Measurements from ENCODE around the gene TRPV3. TPM values are rescaled to one million over a fixed set of nuclear protein-coding genes. Genes with fewer than 3 reads are reported as not detected.
"Not testable (repeated sequence)": the region's sequence is repeated elsewhere in the genome, so short reads cannot be mapped to it uniquely, and the experiment has no call there.

The TRPV3 gene
- total and polyA plus RNA-seq, 2 donors: 0.80 to 5.1 TPM

DNA sequence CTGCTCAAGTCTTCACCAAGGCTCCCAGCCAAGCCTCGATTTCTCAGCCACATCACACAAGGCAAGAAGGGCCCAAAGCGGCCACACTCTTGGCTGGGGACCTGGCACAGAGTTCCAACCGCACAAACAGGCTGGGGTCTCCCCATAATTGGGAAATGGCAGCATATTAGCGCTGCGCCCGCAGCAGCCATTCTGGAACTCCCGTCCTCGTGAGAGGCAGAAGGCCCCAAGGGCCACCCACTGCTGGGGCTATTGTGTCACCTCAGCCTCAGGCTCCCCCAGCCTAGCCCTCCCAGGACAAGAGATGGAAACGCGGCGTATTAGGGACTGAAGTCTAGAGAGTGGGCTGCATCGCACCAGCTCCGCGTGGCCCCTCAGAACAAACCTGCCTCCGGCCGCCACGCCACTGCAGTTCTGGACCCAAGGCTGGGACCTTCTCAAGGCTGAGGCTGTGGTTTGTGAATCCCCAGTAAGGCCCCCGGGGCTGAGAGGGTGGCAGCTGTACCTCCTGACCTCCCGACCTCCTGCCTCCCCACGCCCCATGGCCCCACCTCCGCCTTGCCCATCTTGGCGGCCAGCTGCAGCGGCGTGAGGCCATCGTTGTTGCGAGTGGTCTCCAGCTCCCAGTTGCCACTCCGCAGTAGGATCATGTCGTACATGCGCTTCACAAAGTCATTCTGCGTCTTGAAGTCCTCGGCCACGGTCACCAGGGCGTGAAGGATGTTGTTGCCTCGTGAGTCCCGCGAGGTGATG, 25.3 kb downstream of the TRPV3 start:
- WGBS: 91% methylated on average over 36 of the region's 36 CpGs
- no peak for DNase-seq (ENCODE audit: extremely low spot score)
- no peak overlapping the region for H3K4me3 ChIP-seq (ENCODE audit: low read depth, low read length)
- no peak overlapping the region for H3K27ac ChIP-seq (ENCODE audit: low read depth)
- H3K4me1 ChIP-seq (ENCODE audit: insufficient read depth): no peaks in the 10 kb centered on the region
- H3K36me3 ChIP-seq (ENCODE audit: insufficient read depth): no peaks in the 10 kb centered on the region

DNA sequence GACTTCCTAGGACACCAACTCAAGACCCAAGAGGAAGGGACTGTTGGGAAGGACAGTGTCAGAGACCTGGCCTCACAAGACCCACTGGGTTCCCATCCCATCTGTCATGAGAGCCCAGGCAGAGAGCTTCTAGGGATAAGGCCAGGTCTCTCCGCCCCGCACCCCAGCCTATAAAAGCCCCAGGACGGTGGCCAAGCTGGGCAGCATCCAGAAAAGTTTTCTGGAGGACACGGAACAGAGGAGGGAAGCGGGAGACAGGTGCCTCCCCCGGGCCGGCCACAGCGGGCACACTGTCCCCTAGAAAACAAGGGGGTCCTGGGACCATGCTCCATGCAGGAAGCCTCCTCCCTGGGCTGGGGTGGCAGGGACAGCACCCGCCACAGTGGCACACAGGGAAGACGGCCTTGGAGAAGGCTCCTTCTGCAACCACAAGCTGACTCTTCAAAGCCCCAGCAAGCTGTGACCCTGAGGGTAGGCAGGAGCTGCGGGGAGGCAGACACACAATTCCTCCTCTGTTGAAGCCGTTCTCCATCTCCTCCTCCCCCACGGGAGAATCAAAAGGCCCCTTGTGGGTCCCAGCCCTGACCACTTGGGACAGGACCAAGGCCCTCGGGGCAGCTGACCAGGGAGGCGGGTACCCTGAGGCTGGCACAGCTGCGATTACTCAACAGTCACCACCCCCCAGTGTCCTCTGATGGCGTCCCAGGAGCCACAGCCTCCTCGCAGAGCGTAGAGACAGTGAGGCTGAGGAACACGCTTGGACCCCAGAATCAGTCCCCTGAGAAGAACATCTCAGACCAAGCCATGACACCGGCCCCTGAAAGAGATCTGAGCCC, 26.1 kb downstream of the TRPV3 start:
- whole genome bisulfite sequencing: 69% methylated on average over 21 of the region's 21 CpGs
- H3K27ac ChIP-seq (ENCODE audit: low read depth): no peak overlapping the region
- no peak for DNase-seq (ENCODE audit: extremely low spot score)

DNA sequence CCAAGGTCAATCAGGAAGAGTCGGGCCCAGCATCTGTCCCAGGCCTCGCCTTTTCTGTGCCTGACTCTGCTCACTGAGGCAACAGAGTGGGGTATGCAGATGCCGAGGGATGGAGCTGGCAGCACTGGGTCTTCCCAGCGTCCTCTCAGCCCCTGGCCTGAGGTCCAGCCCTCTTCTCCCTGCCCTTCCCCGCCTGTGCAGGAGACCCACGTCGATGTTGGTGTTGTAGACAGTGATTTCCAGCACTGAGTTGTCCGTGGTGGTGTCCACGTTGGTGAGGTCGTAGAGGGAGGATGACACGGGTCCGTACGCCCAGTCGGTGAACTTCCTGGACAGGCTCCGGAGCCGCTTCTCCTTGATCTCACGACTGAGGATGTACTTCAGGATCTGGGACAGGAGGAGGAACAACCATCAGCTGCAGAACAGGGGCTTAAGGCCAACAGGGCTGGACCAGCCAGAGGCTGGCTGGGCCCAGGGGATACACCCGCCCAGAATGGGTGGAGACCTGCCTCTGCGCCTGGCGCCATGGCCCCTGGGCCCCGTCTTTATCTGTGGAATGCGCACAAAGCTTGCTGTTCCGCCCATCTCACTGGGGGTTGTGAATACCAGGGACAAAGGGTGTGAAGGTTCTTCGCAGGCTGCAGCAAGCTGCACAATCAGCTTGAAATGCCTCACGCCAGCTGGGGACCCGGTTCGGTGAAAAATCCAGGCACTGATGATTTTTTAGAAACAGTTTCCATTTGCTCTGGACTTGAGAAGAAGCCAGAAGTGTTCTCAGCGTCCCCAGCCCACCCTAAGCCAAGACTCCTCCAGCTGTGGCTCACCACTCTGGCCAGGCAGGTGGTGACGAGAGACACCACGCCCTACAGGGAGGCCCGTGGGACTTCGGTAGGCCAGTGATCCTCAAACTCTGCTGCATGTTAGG, 27.5 kb downstream of the TRPV3 start:
- peak overlapping the region; percentile 57 for H3K27ac ChIP-seq (ENCODE audit: low read depth)
- DNase-seq (ENCODE audit: extremely low spot score): peak; percentile 64
- no peak overlapping the region for H3K4me3 ChIP-seq (ENCODE audit: low read depth, low read length)
- 27% methylated on average over 32 of the region's 32 CpGs for WGBS
- H3K4me1 ChIP-seq (ENCODE audit: insufficient read depth): no peaks in the 10 kb centered on the region
- H3K36me3 ChIP-seq (ENCODE audit: insufficient read depth): no peaks in the 10 kb centered on the region

More for the DNA sequence above, 26.1 kb downstream of the TRPV3 start:
- Histone ChIP-seq H3K36me3 (ENCODE audit: insufficient read depth) (no peaks in the 10 kb centered on the region), H3K4me3 (ENCODE audit: low read depth, low read length) (no peak overlapping the region), H3K4me1 (ENCODE audit: insufficient read depth) (no peaks in the 10 kb centered on the region)

DNA sequence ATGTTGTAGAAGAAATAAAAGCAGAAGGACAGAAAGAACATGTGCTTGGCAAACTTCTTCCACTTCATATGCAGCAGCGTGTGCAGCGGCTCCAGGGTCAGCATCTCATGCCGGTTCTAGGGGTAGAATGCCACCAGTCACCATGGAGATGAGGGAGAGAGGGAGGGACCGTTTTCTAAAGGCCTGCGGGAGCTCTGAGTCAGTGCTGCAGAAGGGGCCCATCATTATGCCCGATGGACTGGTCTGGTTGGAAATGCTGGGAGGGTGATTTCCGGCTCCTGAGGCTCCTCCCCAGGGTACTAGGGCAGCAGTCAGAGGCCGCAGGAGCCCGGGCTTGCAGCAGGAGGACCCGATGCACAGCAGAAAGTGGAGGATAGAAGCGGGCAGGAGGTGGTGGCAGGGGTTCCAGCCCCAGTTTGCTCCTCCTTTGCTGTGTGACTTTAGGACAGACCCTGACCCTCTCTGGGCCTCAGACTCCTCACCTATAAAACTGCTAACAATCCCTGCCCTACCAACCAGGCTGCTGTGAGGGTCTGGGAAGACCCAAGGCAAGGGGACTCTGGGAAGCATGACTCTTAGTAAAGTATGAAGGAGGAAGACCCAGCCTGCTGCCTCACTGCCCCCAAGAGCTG, 28.6 kb downstream of the TRPV3 start:
- Histone ChIP-seq H3K4me3 (ENCODE audit: low read depth, low read length) (no peak overlapping the region), H3K4me1 (ENCODE audit: insufficient read depth) (no peaks in the 10 kb centered on the region), H3K27ac (ENCODE audit: low read depth) (no peak overlapping the region), H3K36me3 (ENCODE audit: insufficient read depth) (no peaks in the 10 kb centered on the region)
- peak; percentile 42 for DNase-seq (ENCODE audit: extremely low spot score)
- WGBS: 57% methylated on average over 11 of the region's 11 CpGs

DNA sequence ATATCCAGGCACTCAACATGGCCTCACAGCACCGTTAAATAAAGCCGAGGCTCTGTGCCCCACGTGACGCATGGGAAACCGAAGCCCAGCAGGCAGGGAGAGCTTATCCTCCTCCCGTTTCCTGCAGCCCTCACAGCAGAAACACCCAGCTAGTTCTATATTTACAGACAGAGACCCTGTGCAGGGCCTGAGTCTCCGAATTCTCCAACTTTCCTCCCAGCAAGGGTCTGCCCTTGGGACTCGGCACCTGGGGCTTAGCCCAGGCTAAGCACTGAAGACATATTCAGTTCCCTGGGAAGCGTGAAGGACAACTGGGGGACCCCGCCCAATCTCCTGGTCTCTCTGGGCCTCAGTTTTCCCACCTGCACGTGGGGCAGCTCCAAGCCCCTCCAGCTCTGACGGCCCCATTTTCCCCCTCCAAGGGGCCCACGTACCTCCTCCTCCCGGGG, 29.2 kb downstream of the TRPV3 start:
- no peak for DNase-seq (ENCODE audit: extremely low spot score)
- Histone ChIP-seq H3K4me3 (ENCODE audit: low read depth, low read length) (no peak overlapping the region), H3K27ac (ENCODE audit: low read depth) (no peak overlapping the region), H3K36me3 (ENCODE audit: insufficient read depth) (no peaks in the 10 kb centered on the region), H3K4me1 (ENCODE audit: insufficient read depth) (no peaks in the 10 kb centered on the region)
- WGBS: 68% methylated on average over 14 of the region's 14 CpGs

DNA sequence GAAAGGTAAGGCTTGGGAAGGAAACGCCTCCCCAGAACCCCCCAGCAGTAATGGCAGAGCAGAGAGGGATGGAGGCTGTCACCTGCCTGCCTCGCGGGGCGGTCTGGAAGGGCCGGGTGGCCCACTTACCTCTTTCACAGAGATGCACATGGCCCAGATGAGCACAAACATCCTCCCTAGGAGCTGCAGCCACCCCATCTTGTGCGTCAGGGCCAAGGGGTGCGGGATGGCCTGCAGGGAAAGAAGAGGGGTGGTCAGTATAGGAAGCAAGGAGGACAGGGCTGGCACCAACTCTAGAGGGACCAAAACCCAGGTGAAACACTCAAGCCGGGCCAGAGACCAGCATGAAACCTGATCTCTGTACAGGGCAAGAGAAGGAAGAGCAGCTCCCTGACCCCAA, 29.7 kb downstream of the TRPV3 start:
- no peaks in the 10 kb centered on the region for H3K36me3 ChIP-seq (ENCODE audit: insufficient read depth)
- no peak overlapping the region for H3K4me3 ChIP-seq (ENCODE audit: low read depth, low read length)
- no peak for DNase-seq (ENCODE audit: extremely low spot score)
- no peaks in the 10 kb centered on the region for H3K4me1 ChIP-seq (ENCODE audit: insufficient read depth)
- 97% methylated on average over 8 of the region's 8 CpGs for WGBS
- H3K27ac ChIP-seq (ENCODE audit: low read depth): no peak overlapping the region

DNA sequence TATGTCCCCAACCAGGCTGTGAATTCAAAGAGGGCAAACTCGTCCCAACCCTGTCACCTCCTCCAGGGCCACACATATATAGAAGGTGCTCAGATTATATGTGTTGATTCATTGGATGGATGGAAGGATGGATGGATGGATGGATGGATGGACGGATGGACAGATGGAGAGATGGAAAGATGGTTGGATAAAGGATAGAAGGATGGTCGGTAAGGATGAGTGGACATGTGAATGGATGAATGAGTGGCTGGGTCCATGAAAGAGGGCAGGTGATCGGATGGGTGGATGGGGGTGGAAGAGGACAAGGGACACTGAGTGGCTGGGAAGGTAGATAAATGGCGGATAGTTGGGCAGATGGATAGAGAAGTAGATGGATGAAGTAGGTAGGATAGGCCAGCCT, 30.1 kb downstream of the TRPV3 start:
- 96% methylated on average over 5 of the region's 5 CpGs for WGBS
- DNase-seq (ENCODE audit: extremely low spot score): no peak
- H3K36me3 ChIP-seq (ENCODE audit: insufficient read depth): no peaks in the 10 kb centered on the region
- H3K4me1 ChIP-seq (ENCODE audit: insufficient read depth): no peaks in the 10 kb centered on the region
- no peak overlapping the region for H3K27ac ChIP-seq (ENCODE audit: low read depth)
- no peak overlapping the region for H3K4me3 ChIP-seq (ENCODE audit: low read depth, low read length)

DNA sequence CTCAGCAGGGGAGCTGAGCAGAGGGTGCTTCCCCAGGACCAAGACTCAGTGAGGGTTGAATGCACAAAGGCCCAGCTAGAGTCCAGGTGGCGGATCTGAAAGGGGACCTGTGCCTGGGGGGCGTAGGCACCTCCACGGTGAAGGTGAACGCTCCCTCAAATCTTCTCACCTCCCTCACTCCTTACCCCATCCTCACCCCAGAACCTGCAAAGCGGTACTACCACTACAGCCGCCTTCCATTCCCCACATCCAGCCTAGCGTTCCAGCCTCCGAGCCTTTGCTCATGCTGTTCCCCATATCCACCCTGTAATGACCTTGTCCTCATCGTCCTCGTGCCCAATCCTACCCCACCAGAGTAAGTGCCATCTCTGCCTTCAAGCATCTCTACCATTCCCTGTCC, 30.6 kb downstream of the TRPV3 start:
- no peaks in the 10 kb centered on the region for H3K4me1 ChIP-seq (ENCODE audit: insufficient read depth)
- H3K4me3 ChIP-seq (ENCODE audit: low read depth, low read length): no peak overlapping the region
- no peak for DNase-seq (ENCODE audit: extremely low spot score)
- H3K36me3 ChIP-seq (ENCODE audit: insufficient read depth): no peaks in the 10 kb centered on the region
- H3K27ac ChIP-seq (ENCODE audit: low read depth): no peak overlapping the region
- WGBS: 89% methylated on average over 10 of the region's 10 CpGs

DNA sequence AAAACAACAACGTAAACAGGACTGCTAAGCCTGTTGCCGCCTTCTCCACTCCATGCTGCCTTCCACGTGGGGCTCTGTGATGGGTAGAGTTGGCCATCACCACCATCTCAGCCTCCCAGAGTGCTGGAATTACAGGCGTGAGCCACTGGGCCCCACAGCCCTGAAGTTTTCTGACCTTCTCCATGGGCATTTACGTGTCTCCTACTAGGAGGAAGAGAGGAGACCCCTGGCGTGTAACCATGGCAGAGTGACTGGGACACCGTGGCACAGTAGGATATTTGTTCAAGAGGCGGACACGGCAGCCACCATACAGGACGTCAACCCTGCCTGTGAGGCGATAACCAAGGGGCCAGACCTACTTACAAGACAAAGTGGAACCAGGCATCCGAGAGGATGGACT, 31.1 kb downstream of the TRPV3 start:
- Histone ChIP-seq H3K36me3 (ENCODE audit: insufficient read depth) (no peaks in the 10 kb centered on the region), H3K27ac (ENCODE audit: low read depth) (no peak overlapping the region), H3K4me1 (ENCODE audit: insufficient read depth) (no peaks in the 10 kb centered on the region), H3K4me3 (ENCODE audit: low read depth, low read length) (no peak overlapping the region)
- DNase-seq (ENCODE audit: extremely low spot score): no peak
- WGBS: 90% methylated on average over 12 of the region's 12 CpGs

DNA sequence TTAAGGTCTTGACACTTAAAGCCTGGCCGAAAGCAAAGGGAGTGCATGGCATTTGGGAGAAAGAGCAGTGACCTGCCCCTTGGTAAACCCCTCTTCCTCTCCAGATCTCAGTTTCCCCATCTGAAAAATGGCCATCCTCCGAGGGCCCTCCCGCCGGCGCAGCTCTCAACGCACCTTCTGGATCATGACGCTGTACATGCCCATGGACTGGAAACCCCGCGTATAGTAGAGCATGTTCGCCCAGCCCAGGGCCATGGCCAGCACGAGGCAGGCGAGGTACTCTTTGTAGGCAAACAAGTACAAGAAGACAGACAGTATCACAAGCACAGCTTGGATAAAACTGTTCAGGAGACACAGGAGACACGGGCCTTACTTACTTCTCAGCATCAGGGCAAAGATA, 33.6 kb downstream of the TRPV3 start:
- DNase-seq (ENCODE audit: extremely low spot score): no peak
- Histone ChIP-seq H3K4me3 (ENCODE audit: low read depth, low read length) (no peak overlapping the region), H3K36me3 (ENCODE audit: insufficient read depth) (no peaks in the 10 kb centered on the region), H3K4me1 (ENCODE audit: insufficient read depth) (no peaks in the 10 kb centered on the region), H3K27ac (ENCODE audit: low read depth) (no peak overlapping the region)
- WGBS: 88% methylated on average over 13 of the region's 13 CpGs

DNA sequence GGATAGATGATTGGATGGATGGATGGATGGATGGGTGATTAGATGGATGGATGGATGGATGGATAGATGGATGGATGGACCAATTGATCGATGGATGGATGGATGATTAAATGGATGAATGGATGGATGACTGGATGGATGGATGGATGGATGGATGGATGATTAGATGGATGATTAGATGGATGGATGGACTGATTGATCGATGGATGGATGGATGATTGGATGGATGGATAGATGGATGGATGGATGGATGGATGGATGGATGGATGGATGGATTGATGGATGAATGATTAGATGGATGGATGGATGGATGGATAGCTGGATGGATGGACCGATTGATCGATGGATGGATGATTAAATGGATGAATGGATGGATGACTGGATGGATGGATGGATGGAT, 38.1 kb downstream of the TRPV3 start:
- not testable (repeated sequence) for H3K36me3 ChIP-seq (ENCODE audit: insufficient read depth); H3K27ac ChIP-seq (ENCODE audit: low read depth); H3K4me3 ChIP-seq (ENCODE audit: low read depth, low read length); DNase-seq (ENCODE audit: extremely low spot score); H3K4me1 ChIP-seq (ENCODE audit: insufficient read depth)
- WGBS: 96% methylated on average over 4 of the region's 4 CpGs

DNA sequence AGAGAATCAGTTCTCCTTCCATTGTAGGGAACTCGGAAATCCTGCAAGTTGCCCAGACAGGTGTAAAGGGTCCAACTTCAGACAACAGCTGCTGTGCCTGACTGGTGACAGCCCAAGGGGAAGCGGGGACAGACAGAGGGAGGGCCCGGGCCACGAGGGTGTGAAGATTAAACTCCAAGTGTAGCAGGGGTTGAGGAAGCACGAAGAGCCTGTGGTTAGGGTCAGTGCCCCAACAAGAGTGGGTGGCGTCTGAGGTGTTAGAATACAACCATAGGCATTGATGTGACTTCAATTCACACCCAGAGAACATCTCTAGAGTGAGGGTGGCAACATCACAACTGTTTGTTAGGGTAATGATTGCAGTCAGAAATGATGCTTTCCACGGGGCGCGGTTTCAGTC, 42.7 kb downstream of the TRPV3 start:
- H3K4me3 ChIP-seq (ENCODE audit: low read depth, low read length): no peak overlapping the region
- no peaks in the 10 kb centered on the region for H3K36me3 ChIP-seq (ENCODE audit: insufficient read depth)
- H3K4me1 ChIP-seq (ENCODE audit: insufficient read depth): no peaks in the 10 kb centered on the region
- no peak for DNase-seq (ENCODE audit: extremely low spot score)
- 82% methylated on average over 9 of the region's 9 CpGs for WGBS
- H3K27ac ChIP-seq (ENCODE audit: low read depth): no peak overlapping the region

DNA sequence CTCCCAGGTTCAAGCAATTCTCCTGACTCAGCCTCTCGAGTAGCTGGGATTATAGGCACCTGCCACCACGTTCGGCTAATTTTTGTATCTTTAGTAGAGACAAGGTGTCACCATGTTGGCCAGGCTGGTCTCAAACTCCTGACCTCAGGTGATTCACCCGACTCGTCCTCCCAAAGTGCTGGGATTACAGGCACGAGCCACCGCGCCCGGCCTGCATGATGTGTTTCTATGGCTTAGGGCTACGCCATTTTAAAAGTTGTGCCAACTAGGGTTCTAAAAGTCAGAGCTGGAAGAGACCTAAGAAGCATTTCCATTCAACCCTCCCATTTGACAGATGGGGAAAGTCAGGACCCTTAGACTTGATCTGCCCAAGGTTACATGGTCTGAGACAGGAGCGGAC, 43.4 kb downstream of the TRPV3 start:
- 92% methylated on average over 11 of the region's 11 CpGs for WGBS
- DNase-seq (ENCODE audit: extremely low spot score): not testable (repeated sequence)

More for the DNA sequence above, 43.4 kb downstream of the TRPV3 start:
- H3K4me3 ChIP-seq (ENCODE audit: low read depth, low read length); H3K4me1 ChIP-seq (ENCODE audit: insufficient read depth); H3K27ac ChIP-seq (ENCODE audit: low read depth); H3K36me3 ChIP-seq (ENCODE audit: insufficient read depth): not testable (repeated sequence)

Measured in urinary bladder (tissue), 4 donors.